DMS114 treated with DMSO at 0.1 percent for 48 hours (cell line): ENCODE results near the gene CACNB3.
A peak's percentile ranks its signal among the peaks of the same experiment; 100 is the strongest.

Source experiments
- DNase-seq: peaks from one replicate; lab custom pipeline; 2025; ENCODE audit not compliant: unreplicated experiment; lab: John Stamatoyannopoulos, UW

CACNB3 gene

GRCh38 chr12:48788524-48788853 lies 29.8 kb upstream of the CACNB3 start:
- DNase-seq = no peak

GRCh38 chr12:48788854-48789775 lies 29.2 kb upstream of the CACNB3 start, which contains the start of gene ADCY6:
Gene ADCY6 (minus strand): TSS chr12:48789089. CDS start chr12:48783434, 5,655 bp downstream.
- peak; percentile 32 for DNase-seq

- DNase-seq = no peak
These were observed 28.4 kb upstream of the CACNB3 start for GRCh38 chr12:48789858-48790326.

GRCh38 chr12:48793696-48794095 lies 24.6 kb upstream of the CACNB3 start:
- DNase-seq = no peak

GRCh38 chr12:48794870-48795269 lies 23.4 kb upstream of the CACNB3 start:
- no peak for DNase-seq

GRCh38 chr12:48795550-48796455 lies 22.5 kb upstream of the CACNB3 start:
- peak; percentile 91 for DNase-seq

- no peak for DNase-seq
These were observed 21.3 kb upstream of the CACNB3 start for GRCh38 chr12:48796976-48797375.

- no peak for DNase-seq
These were observed 17.8 kb upstream of the CACNB3 start for GRCh38 chr12:48800457-48800856.

GRCh38 chr12:48800971-48801370 lies 17.3 kb upstream of the CACNB3 start:
- no peak for DNase-seq

- no peak for DNase-seq
These were observed 14.6 kb upstream of the CACNB3 start for GRCh38 chr12:48803675-48804074.

GRCh38 chr12:48807981-48808380 lies 10.3 kb upstream of the CACNB3 start:
- DNase-seq = no peak

GRCh38 chr12:48810903-48811431 lies 7.3 kb upstream of the CACNB3 start:
- no peak for DNase-seq

GRCh38 chr12:48811437-48812090 lies 6.7 kb upstream of the CACNB3 start:
- no peak for DNase-seq

GRCh38 chr12:48812389-48812788 lies 5.9 kb upstream of the CACNB3 start:
- no peak for DNase-seq

GRCh38 chr12:48813465-48814261 lies 4.6 kb upstream of the CACNB3 start:
- no peak for DNase-seq

GRCh38 chr12:48814262-48815125 lies 3.8 kb upstream of the CACNB3 start:
- peak; percentile 30 for DNase-seq

- peak; percentile 59 for DNase-seq
These were observed 2.9 kb upstream of the CACNB3 start for GRCh38 chr12:48815126-48816110.
